GM18909 (cell line): ENCODE data around the gene ARHGAP42.
A peak's percentile ranks its signal among the peaks of the same experiment; 100 is the strongest.
"Not testable (repeated sequence)": the region's sequence is repeated elsewhere in the genome, so short reads cannot be mapped to it uniquely, and the experiment has no call there.

ENCODE experiments used
- ATAC-seq: cut with Tn5 transposase; IDR thresholded peaks from one replicate; pipeline ENCODE4 v1.9.1; 2021; ENCODE audit warnings: mild to moderate bottlenecking; ENCODE audit not compliant: unreplicated experiment, poor library complexity

The ARHGAP42 gene

DNA sequence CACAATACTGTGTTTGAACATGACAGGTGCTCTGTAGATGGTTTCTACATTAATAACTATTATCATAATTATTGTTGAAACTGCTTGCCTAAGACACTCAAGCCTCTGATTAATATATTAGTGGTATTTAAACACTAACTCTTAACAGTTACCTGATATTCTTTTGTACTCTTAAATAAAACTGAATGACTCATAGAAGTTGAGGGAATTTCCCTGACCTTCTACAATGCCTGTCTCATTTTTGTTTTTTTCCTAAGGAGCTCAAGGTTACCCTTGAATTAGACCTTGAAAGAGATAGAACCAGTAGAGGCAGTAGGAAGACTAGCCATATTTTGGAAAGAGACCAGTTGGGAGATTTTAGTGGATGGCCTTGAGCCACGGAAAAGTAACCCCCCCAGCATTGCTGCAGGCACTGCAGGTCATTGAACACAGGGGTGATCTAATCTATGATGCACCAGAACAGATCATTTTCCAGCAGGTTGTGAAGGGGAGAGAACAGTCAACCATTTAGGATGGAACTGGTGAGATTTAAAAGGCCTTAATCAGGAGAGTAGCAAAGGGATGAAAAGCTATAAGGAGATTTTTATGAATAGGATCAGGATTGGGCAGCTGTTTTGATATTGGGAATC lies 294.2 kb downstream of the ARHGAP42 start:
- ATAC-seq, result no peak

DNA sequence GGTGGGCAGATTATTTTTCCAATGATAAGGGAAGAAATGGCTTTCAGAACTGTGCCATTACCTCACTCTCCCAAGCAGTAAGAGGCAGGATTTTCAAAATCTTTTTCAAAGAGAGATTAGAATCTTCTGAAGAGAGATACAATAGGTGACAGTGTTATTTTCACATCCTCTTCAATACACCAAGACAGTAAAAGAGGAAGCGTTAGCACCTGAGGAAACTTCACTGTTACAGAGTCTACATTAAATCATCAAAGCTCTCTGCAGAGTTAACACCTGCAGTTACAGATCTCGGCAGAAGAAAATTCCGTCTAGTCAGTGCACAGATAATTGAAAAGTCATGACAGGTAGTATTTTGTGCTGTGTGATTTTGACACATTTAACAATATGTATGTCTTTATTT lies 297.6 kb downstream of the ARHGAP42 start:
- ATAC-seq, result peak; percentile 85

- ATAC-seq, result no peak
Measured at GRCh38 chr11:100990931-100991330, 303.8 kb downstream of the ARHGAP42 start.

DNA sequence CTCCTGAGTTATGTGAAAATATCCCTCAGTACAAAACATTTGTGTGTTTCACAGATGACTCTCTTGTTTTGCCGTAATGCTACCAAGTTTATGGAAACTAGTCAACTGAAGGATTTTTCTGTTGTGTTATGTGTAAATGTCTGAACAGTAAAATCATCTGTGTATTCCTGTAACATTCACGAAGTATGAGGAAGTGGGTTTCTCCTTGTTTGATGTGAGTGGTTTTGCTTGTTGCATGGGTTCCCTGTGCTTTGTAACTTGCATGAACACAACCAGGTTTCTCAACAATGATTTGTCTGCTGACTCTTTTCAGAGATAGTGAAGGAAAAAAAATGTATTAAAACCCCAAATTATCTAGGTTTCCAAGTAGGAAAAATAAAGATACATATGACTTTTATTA lies 304.5 kb downstream of the ARHGAP42 start:
- no peak for ATAC-seq

DNA sequence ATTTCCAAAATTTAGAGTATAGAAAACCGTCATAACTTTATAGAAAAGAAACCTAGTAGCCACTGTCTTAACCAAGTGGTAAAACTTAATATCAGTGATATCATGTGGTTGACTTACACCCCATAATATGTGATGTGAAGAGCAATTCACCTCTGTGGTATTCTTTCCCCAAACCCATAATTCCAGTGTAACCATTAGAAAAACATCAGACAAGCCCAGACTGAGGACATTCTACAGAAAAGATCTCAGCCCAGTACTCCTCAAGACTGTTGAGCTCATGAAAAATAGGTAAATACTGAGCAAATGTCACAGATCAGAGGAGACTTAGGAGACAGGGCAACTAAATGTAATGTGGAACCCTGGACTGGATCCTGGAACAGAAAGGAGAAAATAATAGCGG lies 307.9 kb downstream of the ARHGAP42 start:
- ATAC-seq, result no peak

DNA sequence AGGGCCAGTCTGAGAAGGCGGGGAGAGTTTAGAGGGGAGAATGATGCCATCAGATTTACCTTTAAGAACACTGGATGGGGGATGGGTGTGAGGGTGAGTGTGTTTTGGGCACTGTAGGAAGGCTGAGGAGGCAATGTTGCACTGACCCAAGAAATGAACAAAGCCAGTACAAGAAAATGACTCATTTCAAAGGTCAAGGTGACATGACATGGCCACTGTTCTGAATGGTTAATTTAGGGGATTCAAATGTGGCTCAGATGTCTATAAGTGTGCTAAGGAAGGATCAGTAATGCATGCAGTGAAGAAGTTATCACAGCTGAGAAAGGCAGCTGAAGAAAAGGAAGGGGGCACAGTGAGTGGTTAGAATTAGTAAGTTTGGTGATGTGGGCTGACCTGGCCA lies 312.7 kb downstream of the ARHGAP42 start:
- ATAC-seq, result no peak

- ATAC-seq, result peak; percentile 68
Measured at GRCh38 chr11:101003468-101003867, 316.4 kb downstream of the ARHGAP42 start.

- ATAC-seq, result no peak
Measured at GRCh38 chr11:101008961-101009689, 322.0 kb downstream of the ARHGAP42 start.

DNA sequence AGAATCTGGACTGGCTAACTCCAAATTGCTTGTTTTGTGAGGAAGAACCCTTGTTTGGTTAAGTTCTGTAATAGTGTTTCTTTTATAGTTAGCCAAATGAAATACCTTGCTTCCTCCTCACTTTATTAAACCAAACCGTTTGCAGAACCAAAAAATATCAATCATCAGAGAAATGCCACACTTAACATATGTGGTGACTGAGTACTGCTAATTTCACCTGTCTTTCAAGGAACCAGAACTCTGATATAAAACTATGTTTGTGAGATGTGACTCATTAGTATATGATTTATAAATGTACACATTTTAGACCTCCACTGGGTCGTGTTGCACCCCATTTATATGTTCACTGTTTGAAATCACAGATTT lies 322.6 kb downstream of the ARHGAP42 start:
- ATAC-seq, result no peak

GRCh38 chr11:101010899-101011298 lies 323.8 kb downstream of the ARHGAP42 start:
- no peak for ATAC-seq

DNA sequence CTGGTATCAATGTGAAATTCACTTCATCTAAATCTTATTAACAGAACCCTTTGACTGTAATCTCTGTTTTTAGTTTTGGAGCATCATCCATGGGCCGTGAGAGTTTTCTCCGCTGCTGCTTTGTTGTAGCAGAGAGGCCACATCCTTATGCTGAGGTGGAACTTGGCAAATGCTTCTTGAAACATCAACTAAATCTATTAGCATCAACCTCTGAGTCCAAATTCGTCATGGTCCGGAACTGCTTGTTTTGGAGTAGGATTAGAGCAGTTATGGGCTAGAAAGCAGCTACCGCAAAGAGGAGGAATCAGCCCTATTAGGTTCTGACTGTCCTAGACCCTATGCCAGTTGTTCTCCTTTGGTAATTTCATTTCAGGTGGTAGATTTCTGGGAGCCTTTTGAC lies 324.8 kb downstream of the ARHGAP42 start:
- no peak for ATAC-seq

DNA sequence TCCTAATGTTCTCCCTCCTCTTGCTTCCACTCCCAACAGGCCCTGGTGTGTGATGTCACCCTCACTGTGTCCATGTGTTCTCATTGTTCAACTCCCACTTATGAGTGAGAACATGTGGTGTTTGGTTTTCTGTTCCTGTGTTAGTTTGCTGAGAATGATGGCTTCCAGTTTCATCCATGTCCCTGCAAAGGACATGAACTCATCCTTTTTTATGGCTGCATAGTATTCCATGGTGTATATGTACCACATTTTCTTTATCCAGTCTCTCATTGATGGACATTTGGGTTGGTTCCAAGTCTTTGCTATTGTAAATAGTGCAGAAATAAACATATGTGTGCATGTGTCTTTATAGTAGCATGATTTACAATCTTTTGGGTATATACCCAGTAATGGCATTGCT lies 326.6 kb downstream of the ARHGAP42 start:
- not testable (repeated sequence) for ATAC-seq

DNA sequence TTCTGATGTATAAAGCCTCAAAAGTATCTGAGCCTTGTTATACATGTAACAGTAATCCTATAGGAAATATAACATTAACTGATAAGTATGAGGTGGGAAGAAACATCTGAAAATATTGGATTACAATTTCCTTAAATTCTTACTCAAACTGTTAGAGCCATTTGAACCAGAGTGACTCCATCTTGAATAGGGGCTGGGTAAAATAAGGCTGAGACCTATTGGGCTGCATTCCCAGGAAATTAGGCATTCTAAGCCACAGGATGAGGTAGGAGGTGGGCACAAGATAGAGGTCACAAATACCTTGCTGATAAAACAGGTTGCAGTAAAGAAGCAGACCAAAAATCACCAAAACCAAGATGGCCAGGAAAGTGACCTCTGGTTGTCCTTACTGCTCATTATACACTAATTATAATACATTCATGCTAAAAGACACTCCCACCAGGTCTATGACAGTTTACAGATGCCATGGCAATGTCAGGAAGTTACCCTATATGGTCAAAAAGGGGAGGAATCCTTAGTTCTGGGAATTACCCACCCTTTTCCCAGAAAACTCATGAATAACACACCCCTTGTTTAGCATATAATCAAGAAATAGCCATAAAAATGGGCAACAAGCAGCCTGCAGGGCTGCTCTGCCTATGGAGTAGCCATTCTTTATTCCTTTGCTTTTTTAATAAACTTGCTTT lies 327.7 kb downstream of the ARHGAP42 start:
- ATAC-seq, result no peak

GRCh38 chr11:101019870-101020269 lies 332.8 kb downstream of the ARHGAP42 start:
- no peak for ATAC-seq

- no peak for ATAC-seq
Measured at GRCh38 chr11:101022256-101022655, 335.2 kb downstream of the ARHGAP42 start.

DNA sequence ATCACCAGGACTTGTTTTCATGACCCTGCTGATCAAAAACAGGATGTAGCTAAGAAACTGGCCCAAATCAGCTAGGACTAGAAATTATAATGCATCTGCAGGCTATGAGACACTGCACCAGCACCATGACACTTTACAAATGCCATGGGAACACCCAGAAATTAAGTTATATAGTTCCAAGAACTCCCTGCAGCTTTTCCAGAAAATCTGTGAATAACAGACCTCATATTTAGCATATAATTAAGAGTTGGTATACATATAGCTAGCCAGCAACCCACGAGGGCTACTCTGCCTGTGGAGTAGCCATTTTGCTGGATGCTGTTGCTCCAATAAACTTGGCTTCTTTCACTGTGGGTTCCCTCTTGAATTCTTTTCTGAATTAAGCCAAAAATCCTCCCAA lies 341.6 kb downstream of the ARHGAP42 start:
- ATAC-seq, result no peak

DNA sequence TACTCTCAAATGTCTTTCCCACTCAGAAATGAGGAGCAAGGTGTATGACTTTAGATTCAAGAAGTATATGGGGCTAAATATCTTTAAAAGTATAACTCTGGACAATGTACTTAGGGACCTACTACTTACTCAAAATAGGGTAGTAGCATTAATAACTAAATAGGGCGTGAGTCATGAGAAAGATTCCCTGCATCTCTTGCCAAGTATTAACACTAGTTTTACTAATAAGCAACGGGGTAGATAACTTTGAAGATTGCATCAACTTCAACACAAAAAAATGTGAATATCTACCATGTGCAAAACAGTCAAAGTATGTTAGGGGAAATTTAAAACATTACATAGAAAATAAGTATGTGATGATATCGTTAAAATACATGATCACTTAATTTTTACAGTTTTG lies 342.9 kb downstream of the ARHGAP42 start:
- ATAC-seq, result no peak

DNA sequence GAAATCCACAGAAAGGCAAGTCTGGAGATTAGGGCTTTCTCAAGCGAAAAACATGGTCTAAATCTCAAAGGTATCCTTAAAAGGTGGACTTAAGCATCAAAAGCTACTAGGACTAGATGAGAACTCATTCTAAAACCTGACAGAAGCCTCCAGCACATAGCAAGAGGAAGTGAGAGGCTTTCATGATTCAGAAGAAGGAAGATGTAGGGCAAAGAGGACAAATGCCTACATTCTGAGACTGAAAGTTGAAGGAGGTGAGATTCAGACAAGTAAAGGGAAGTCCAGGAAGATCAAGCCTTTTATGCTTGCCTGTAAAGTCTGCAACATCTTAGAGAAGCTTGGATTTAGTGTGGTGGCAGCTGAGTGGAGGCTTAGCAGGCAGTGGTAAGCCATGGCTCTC lies 343.6 kb downstream of the ARHGAP42 start:
- no peak for ATAC-seq

DNA sequence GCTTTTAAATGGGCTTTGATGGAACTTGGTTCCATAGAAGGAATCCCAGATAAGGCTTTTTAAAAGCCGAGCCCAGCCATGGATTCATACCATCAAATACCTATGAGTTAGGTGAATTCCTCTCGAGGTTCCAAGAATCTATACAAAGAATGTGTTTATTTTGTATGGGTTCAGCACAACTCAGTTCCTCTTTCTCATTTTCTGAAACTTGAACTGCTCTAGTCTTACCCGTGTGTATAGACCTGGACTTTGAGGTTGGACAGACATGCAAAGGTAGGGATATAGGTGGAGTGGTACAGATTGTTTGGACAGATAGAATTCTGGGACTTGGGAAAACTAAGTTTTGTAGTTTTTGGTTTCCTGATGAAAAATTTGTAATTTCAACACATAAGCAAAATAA lies 344.6 kb downstream of the ARHGAP42 start:
- ATAC-seq, result no peak

- ATAC-seq, result no peak
Measured at GRCh38 chr11:101032991-101033390, 345.9 kb downstream of the ARHGAP42 start.

DNA sequence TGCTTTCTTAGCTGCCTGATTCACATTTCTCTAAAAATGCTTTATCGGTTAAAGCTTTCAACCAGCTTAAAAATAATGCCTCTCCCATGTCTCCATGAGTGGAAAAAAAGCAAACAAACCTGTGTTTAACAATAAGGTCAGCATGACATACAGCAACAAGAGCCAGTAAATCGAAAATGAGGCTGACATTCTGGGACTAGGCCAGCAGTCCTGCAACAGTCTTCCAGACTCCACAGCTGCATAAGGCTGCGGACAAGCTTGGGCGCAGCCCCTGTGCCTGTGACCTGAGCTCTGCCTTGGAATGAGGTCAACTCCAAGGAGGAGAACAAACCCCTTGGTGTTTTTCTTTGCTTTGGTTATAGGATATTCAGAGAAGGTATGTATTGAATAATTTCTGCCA lies 347.0 kb downstream of the ARHGAP42 start:
- ATAC-seq, result no peak

- no peak for ATAC-seq
Measured at GRCh38 chr11:101035872-101036271, 348.8 kb downstream of the ARHGAP42 start.
